HG03457 (cell line): Measurements from ENCODE around the gene ZCCHC4.

Experiments used
- ATAC-seq: cut with Tn5 transposase; IDR thresholded peaks from one replicate; pipeline ENCODE4 v1.9.1; 2021; ENCODE audit warnings: moderate number of reproducible peaks; ENCODE audit not compliant: unreplicated experiment

ZCCHC4 gene

DNA sequence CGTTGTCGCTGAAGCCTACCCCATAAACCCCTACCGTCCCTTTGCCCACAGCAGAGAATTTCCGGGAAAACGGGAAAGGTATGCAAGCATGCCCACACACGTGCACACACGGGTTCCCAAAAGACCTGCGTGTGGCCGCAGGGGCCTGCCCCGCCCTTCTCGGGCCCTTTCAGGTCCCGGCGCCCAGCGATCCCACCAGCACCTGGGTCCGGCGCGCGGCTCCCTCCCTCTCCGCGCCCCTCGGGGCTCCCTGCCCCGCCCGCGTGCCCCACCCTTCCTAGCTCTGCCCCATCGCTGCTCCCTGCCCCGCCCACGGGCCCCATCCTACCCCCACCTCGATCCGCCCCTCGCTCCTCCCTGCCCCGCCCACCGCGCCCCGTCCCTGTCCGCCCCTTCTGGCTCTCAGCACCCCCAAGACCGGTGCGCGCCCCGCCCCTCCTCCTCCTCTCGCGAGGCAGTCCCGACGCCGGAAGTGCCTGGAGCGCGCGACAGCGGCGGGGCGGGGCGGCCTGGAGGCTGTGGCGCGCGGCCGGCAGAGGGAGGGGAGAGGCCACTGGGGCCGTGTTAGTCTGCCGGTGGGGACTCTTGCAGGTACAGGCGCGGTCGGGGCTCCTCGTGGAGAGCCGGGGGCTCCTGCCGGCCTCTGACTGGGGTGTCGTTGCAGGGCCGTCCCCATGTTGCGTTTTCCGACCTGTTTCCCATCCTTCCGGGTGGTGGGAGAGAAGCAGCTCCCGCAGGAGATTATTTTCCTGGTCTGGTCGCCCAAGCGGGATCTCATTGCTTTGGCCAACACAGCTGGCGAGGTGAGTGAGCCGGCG, 64.4 kb downstream of the ZCCHC4 start, which contains the start of gene ANAPC4:
Gene ANAPC4, plus strand, starts transcription at position 510 of the 818 bp plus-strand sequence. Its CDS starts 165 bp downstream, at position 675.
- ATAC-seq: peak; percentile 96

DNA sequence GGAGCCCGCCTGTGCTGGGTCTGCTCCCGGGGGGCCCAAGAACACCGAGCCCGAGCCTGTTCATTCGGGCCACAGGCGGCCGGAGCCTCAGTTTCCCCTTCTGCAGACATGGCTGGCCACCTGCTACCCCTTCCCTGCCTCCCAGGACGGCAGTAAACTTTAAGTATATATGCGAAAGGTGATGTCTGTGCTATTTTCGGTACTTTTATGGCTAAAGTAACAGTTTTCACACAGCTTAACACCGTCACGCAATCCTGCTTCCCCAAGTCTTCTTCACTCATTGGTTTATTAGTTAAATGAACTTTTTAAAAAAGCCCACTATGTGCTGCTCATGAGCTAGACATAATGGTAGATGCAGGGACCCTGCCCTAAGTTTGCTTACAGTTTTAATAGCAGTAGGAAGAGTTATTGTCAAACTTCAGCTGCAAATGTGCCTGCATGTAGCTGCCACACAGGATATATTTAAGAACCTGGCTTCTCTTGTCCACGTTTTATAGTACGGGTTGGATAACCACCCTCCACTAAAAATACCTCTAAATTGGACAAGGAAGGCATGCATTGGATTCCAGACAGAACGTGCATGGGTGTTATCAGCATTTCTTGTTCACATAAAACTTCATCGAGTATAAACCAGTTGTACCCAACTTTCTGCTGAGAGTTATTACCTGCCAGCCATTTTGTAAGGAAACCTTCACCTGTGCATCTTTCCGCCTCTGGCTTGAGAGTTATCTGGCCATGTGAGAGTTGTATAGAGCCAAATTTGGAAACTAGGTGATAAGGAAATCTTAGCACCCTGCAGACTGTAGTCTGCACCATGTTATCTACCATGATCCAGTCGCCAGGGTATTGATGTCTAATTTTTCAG, 65.2 kb downstream of the ZCCHC4 start:
- ATAC-seq: peak; percentile 4

DNA sequence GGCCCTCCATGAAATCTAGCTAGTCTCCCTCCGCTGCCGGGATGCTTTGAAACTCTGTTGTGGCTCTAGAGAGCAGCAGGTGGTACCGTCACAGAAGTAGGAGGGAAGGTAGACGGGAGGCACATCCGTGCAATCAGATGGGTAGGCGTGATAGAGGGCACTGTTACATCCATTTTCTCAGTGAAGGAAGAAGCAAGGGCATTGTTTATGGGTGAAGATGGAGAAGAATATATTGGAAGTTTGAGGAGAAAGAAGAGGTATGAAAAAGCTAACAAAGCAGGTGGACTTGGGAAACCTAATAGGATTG, 65.8 kb downstream of the ZCCHC4 start:
- ATAC-seq: no peak

DNA sequence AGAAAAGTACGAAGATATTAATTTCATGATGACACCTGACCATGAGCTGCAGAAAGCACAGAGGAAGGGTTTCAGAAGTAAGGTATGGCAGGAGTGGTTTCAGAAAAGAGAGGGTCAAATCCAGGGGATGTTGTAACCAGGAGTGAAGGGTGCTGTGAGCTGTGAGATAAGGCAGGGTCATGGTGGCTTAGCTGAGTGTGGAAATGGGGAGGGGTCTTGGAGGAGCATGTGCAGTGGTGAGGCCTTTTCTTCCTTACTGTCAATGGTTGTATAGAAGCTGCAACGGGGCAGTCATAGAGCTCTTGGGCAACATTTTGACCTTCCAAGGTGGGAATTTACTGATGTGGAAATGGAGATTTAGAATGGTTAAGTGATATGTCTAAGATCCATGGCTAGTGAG, 67.0 kb downstream of the ZCCHC4 start:
- no peak for ATAC-seq

DNA sequence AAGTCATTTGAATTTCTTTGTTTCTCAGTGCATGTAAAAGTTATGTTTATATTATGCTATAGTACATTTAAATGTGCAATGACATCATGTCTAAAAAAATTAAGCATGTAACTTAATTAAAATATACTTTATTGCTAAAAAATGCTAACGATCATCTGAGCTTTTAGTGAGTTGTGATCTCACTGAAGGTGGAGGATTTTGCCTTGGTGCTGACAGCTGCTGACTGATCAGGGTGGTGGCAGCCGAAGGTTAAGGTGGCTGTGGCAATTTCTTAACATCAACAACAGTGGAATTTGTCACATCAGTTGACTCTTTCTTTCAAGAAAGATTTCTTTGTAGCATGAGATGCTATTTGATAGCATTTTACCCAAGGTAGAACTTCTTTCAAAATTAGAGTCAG, 71.1 kb downstream of the ZCCHC4 start:
- ATAC-seq: no peak

DNA sequence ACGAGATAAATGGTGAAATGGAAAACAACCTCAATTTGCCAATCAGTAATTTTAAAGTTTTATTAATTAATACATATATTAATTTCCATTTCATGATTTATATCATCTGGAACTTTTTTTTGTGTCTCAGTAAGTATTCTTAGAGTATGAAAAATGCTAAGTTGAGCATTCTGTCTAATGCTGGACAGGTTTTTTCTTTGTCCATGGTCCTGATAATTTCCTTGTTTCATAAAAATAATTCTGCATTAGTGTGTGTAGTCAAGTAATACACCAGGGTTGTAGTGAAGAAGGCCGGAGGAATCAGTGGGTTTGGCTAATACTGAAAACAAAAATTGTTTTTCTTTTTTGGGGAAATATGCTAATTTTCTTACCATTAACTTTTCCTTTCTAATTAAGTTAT, 74.4 kb downstream of the ZCCHC4 start:
- ATAC-seq: no peak

DNA sequence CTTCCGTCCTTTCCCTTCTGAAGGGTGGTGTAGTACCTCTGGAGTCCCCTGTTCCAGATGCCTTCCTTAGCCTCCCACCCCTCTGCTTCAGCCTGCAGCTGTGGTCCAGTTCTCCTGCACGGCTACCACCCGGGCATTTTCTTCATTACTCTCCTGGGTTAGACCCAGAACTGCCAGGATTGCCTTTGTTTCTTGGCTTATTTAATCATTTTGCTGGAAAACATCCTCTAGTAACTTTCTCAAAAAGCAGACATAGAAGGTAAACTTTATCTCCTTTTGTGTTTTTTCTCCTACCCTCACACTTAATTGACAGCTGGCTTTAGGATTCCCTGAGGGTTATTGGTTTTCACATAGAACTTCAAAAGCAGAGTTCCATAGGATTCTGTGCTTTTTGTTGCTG, 84.7 kb downstream of the ZCCHC4 start:
- ATAC-seq: no peak

DNA sequence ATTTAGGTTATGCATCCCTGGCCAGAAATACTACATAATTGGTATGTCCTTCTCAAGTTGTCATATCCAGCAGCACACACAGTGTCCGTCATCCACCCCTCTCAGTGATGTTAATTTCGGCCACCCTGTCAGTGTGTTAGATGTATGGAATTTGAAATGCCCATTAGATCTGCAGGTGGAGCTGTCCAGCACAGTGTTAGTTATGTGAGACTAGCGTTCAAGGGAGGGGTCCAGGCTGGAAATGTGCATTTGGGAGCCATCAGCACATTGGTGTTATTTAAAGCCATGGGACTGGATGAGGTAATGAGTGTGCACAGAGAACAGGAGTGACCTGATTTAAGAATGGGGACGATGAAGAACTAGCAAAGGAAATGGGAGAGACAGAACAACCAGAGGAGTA, 86.9 kb downstream of the ZCCHC4 start:
- no peak for ATAC-seq

DNA sequence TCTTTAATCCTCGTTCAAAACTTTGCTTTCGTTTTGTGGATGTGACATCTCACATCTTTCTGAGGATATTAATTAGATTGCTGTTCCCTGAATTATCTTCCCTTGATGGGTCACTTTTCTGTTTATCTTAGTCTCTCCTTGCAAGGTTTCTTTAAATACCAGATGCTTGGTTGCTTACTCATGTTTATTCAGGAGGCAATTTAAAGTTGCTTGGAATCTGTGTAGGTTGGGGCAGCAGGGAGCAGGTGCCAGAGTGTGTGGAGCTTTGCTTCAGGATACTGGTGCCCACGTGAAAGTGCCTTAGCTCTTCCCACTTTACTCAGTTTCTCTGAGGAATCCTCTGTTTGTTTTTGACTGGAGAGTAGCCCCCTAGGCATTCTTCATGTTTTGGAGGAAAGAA, 88.5 kb downstream of the ZCCHC4 start:
- no peak for ATAC-seq

DNA sequence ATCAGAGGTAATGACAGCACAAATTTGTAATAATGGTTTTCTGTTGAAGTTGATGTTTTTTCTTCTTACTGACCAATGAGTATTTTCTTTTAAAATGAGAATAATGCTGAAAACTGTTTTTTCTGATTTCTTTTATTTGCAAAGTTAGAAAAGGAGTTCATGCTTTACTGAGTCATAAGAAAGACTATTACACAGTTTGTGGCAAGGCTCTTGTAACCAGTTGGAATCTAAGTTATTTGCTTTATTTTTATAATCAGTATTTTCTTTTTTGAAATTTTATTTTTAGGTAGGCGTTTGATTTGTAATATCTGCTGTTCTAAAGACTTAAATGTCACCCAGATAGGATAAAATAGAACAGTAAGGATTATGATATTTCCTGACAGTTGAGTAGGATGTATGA, 89.9 kb downstream of the ZCCHC4 start:
- no peak for ATAC-seq

DNA sequence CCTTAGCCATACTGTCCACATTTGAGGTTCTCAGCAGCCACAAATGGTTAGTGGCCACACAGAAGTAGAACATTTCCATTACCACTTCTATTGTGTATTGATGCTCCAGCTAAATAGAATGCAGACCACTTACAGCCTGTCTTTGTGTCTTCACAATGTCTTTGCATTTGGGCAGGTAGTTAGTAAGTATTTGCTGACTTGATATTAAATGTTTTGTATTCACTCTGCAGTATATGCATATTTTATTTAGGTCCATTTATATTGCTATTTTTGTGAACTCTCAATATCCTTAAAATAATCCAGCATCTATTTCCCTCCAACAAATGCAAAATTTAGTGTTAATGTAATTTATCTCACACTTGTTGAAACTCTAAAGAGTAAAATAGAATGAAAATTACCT, 91.1 kb downstream of the ZCCHC4 start:
- no peak for ATAC-seq

DNA sequence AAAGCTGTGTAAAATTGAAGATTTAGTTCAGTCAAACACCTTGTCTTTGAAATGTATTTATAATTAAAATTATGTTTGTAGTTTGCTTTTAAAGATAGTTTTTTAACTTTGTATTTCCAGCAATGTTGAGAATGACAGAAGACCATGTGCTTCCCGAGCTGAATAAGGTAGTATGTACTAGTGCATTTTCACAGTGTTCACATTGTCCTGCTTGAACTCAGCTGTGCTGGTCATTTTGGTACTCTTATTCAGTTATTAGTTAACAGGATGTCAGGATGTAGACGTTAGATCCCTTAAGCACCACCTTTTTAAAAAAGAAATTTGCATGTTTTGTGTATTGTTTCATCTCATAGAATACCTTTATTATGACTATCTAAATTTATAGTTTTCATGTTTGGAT, 92.9 kb downstream of the ZCCHC4 start:
- ATAC-seq: no peak

DNA sequence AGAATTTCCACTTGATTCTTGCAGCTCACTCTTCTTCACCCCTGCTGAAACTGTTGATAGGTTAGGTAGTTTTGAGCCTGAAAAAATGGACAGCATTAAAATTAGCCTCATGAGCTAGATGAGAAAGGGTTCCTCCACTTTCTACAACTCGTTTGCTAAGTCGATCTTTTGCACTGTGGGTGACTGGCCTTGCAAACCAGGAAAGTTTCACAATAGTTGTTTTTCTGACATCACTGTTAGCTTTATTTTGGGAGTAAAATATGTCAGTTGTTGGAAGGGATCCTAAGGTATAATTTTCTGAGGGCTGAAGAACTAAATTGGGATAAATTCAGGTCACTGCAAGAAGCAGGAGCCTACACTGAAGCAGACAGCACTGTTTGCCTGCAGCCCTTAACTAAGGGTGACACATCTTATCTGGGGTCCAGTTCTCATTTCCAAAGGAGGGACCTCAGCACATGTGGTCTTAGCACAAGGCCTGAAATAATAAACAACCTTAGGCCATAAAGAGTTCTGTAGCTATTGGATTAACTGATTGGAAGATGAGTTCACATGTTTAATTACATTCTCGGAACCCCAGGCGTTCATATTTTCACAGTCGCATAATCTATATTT, 93.6 kb downstream of the ZCCHC4 start:
- no peak for ATAC-seq

DNA sequence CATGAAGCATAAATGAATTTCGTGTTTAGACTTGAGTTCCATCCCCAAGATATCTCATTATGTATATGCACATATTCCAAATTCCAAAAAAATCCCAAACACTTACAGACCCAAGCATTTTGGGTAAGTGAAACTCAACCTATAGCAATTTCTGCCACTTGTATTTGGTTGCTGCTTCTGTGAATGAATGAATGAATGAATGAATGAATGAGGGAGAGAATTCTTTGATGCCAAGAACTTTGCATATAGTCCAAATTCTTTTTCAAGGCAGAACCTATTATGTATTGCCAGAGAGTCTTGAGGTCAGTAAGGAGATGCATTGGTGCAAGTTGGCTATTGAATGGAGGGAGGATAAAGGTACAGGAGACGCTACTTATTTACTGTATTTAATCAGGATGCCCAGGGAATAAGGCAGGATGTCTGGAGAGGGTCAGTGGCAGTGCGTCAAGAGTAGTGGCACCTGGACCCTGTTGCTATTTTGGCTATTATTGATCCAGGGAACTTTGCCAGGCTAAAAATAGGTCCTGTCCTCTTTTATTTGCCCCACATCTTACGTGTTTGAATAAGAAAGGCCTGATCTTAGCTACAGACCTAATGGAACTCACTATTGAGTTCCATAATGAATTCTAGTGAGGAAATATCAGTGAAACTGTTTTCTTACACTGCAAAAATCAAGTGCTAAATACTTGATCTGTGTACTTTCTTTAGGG, 98.4 kb downstream of the ZCCHC4 start:
- ATAC-seq: no peak

DNA sequence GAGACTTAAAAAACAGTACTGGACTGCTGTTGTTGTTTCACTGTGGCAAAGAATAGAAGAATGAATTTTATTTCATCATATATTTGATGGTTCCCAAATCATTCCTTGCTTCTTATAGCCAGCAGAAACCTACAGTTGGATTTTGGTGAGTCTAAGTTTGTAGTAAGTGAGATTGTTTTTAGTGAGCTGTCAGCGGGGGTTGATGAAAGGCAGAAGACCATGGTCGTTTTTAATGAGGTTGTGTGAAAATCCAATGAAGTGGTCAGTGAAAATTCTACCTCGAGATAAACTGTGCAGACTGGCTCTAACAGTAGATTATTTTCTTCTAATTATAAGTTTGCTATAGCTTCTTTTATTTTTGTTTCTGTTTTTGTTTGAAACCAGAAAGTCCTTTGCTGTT, 100.7 kb downstream of the ZCCHC4 start:
- no peak for ATAC-seq

DNA sequence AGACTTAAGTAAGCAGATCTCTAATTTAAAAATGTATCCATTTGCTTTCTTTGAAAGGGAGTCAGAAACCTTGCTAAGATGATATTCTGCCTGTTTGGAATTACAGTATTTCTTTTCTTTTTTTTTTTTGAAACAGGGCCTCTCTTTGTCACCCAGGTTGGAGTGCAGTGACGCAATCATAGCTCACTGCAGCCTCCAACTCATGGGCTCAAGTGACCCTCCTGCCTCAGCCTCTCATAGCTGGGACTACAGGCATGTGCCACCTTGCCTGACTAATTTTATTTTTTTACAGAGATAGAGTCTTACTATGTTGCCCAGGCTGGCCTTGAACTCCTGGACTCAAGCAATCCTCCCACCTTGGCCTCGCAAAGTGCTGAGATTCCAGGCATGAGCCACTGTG, 104.4 kb downstream of the ZCCHC4 start:
- no peak for ATAC-seq
